ENCODE data around the gene TUSC2.
"Not testable (repeated sequence)": the region's sequence is repeated elsewhere in the genome, so short reads cannot be mapped to it uniquely, and the experiment has no call there.

Gene TUSC2

DNA sequence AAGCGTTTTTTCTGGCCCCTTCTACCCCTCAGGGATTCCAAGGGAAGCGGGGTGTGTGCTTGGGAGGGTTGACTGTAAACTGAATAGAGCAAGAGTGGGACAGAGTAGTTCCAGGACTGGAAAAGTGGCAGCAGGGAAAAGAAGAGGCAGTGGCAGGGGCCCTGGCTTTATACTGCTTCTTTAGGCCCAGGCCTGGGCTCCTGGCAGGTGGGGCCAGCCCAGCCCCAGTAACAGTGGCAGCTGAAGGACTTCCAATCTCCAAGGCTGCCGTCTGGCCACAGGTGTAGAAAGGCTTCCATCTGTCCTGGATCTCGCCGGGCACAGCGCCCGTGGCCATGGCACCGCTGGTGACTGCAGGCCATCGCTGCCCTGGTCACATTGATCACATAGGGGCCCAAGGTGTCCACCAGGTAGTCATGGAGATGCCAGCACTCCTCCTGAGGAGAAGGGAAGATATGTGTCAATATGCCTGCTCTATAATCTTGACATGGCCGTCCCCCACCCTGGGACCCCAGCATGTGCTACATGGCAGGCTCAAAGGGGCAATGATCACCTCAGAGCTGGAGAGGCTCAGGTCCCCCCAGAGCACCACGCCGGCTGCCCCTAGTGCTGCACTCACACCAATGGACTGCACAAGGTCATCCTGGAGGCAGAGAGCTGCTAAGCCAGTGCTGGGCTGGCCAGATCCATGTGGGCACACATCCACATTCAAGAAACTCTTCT, 34.8 kb downstream of the TUSC2 start:
- no peak for DNase-seq

DNA sequence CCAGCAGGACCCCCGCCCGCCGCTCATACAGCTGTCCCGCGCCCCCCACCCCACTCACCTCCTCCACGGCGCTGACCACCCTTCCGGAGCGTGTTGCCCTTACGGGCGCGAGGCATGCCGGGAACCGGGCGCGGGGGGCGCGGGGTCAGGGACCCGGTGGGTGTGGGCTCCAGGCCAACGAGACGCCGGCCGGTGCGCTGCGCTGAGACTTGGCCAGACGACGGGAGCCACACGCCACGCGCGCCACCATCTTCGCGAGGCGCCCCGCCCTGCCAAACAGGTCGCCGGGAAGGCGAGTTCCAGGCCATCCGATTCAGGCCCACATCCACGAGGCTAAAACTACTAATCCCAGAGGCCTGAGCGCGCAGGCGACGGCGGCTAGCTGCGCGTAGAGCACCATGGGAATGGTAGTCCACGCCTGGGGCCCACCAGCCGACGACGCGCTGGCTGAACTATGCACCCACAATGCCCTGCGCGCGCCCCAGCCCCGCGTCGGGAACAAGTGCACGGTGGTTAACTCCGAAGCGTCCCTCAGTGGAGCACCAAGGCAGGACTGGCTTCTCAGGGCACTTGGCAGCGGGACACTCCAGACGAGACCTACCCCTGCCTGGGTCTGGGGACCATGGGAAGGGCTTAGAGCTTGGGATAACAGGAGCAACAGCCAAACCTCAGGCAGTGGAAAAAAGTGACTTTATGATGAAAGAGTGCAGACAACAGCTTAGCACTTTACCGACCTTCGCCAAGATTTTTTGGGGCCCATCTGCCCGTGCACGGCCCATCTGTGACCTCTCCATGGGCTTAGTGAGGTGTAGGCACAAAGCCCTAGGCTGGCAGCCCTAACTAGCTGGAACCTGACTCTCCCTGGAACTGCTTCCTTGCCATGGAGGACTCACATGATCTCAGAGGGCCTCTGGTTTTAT, 35.6 kb downstream of the TUSC2 start, which contains the start of gene IFRD2:
Gene IFRD2, minus strand, starts transcription at position 271 of the 920 bp plus-strand sequence. Its CDS starts 155 bp downstream, at position 116.
- peak; percentile 91 to 92 for DNase-seq

DNA sequence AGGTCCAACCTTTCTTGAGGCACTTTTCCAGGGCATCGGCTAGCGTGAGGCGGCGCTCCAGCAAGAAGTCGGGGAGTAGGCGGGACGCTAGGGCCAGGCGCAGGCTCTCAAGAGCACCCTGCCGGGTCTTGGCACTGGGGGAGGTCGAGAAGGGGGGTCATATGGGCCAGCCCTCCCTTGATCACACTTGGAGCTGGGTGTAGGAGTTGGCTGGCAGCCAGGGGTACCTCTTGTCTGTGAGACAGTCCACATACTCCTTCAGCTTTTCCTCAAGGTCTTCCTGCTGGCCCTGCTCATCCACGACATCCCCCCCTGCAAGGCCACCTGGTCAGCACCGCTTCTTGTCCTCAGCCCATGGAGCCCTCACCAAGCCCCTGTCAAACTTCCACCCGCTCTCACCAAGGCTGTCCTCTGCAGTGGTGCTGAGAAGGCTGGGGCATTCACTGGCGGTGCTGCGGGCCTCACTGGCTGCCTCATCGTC, 37.8 kb downstream of the TUSC2 start:
- DNase-seq, result no peak

DNA sequence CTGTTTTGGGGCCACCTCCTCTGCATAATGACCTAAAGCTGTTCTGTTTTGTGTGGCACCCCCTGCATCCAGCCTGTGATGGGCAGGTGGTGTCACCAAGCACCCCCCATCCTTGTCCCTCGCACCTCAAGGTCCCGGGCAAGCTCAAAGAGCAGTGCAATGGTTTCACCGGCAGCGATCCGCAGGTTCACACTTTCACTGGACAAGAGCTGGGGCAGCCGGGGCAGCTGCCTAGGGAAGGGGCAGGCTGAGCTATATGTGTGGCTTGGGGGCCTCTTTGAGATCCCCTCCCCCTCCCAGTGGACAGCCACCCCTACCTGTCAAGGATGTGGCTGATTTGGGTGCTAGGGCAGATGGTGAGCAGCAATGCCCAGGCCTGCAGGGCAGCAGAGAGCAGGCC, 38.9 kb downstream of the TUSC2 start:
- DNase-seq, result no peak

DNA sequence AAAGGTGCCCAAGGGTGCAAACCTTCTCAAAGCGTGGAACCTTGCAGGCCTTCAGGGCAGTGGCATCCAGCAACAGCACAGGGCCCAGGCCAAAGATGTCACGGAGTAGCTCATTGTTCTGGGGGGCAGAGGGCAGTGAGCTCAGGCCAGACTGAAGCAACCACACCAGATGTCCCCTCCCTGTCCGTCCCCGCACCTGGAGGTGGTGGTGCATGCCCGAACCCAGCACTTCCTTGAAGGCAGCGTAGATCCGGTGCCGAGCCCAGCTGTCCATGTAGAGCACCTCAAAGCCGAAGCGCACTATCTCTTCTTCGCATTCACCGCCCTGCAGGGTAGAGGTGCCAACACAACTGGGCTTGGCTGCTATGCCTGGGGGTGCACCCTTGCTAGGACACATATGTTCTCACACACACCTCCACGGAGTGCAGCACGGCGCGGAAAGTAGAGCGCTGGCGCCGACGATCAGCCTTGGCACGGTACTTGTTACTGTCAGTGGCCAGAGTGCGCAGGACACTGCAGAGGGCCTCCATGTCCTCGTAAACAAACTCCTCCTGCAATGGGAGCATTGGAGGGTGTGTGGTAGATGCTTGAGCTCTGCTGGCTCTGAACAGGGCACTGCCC, 39.5 kb downstream of the TUSC2 start:
- DNase-seq, result no peak

DNA sequence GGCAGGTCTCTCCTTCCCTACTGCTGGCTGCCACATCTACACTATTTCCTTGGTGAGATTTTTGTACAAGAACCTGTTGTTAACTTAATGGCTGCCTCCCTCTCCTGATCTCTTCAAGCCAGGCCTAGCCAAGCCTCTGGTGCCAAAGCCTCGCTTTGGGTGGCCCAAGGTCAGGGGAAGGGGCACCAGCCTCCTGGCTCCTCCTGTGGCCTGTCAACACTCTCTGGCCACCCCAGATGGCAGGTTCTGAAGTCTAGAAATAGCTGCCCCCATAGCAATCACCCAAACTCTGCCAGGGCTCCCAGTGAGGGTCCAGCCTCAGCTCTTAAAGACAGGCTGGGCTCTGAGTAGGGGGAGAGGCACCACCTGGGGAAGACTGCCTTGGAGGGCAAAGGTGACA, 40.8 kb downstream of the TUSC2 start:
- DNase-seq, result no peak

DNA sequence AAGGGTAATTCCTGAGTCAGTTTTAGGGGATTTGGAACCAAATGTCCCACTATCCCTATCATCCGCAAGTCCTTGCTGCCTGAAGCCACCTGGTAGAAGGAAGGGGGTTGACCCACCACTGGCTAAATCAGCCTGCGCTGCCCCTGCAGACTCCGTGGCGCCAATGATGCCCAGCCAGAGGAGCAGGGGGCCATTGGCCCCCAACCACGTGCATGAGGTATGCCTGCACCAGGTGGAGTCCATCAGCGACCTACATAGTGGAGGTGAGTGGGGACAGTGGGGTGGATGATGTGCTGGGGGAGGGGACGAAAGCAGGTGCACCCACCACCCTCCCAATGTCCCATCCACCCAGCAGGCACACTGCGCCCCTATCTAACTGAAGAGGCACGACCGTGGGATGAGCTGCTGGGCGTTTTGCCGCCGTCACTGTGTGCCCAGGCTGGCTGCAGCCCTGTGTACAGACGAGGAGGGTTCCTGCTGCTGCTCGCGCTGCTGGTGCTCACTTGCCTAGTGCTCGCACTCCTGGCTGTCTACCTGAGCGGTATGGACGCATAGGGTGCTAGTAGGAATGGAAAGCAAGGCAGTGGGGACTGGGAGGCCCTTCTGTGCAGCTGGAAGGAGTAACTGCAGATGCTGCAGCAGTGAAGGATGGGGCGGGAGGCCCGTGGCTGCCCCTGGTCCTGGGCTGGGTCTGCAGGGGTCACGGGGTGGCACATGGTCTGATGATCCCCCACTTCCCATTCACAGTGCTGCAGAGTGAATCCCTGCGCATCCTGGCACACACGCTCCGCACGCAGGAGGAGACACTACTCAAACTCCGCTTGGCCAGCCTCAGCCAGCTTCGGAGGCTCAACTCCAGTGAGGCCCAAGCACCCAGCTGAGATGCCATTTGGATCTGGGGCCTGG, 41.4 kb downstream of the TUSC2 start:
- no peak for DNase-seq

DNA sequence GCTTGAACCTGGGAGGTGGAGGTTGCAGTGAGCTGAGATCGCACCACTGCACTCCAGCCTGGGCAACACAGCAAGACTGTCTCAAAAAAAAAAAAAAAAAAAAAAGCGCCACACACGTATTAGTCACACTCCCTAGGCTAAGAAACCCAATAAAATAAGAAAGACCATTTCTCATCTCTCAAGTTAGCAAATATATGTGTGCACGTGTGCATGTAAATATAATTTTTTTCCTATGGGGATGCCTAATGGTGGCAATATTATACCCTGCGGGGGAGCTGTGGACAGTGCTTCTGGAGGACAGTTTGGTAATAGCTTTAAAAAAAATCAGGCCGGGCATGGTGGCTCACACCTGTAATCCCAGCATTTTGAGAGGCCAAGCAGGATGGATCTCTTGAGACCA, 43.9 kb downstream of the TUSC2 start:
- not testable (repeated sequence) for DNase-seq

DNA sequence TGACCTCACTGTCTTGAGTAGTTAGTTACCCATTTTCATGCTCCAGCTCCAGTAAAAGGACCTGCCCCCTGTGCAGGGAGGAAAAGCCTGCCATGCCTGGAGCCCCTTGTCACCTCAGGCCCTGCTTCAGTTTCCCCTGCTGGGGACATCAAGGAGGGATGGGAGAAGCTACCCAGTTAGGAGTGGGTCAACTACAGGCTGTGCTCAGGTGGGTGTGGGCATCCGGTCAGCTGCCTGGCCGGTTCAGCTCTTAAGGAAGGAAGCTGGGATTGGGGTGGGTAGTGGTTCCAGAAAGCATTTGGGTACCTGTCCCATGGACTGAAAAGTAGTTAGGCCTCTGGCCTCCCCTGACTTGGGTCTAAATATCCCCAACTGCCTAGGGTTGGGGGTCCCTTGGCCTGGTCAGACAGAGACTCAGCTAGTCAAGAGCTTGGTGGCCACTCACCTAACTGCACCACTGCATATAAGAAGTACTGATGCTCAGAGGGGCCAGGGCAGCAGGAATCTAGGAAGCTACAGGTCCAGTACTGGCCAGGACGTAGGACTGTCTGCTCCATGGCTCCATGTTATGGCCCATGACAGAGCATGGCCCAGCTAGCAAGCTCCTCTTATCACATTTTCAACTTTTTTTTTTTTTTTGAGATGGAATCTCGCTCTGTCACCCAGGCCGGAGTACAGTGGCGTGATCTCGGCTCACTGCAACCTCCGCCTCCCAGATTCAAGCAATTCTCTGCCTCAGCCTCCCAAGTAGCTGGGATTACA, 48.6 kb downstream of the TUSC2 start:
- DNase-seq, result no peak

DNA sequence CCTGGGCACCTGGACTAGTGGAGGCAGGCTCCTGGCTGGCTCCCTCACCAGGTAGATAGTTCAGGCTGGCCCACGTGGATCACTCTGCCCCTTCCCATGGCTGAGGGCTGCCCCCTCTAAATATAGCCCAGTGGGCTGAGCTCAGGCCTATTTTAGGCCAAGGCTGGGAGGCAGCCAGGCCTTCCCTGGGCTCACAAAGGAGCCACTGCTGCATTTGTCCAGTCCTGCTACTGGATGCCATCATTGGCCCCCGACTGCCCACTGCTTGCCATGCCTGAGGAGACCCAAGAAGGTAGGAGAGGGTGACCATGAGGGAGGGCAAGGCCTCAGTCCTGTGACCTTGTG, 49.2 kb downstream of the TUSC2 start, which contains the start of gene LSMEM2:
Gene LSMEM2, plus strand, starts transcription at position 208 of the 345 bp plus-strand sequence. Its CDS starts 27 bp downstream, at position 235.
- no peak for DNase-seq

DNA sequence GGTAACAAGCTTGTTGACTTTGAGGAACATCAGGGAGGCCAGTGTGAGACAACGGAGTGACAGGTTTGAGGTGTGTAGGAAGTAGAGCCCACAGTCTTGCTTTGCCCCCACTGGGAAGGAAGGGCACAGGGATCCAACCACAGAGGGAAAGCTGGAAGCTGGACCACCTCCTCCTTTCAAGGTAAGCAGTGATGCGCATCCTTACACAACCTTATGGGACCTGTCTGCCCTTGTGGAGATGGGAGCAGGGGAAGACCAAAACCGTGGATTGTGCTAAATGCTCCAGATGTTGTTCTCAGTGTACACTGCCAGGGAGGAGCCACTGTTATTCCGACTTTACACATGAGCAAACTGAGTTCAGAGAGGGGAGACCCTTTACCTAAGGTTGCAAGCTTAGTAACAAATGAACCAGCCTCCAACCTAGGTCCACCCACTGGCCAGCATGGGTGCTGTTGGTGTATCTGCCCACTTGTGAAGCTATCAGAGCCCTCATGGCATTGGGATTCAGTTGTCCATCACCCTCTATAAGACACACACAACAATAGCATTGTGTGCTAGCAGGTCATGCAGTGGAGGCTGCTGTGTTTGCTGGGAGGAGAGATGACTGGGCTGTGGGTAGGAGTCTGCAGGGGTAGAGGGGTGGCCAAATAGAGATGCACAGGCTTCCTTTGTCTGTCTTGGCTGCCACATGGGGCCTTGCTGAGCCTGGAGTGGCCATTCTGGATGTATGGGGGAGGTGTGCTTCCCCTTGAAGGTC, 49.7 kb downstream of the TUSC2 start:
- no peak for DNase-seq

DNA sequence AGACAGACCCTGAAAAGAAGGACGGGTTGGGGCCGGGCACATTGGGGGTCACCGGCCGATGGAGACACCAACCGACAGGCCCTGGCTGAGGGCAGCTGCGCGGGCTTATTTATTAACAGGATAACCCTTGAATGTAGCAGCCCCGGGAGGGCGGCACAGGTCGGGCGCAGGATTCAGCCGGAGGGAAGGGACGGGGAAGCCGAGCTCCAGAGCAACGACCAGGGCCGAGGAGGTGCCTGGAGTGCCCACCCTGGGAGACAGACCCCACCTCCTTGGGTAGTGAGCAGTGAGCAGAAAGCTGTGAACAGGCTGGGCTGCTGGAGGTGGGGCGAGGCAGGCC, 51.3 kb downstream of the TUSC2 start:
- no peak for DNase-seq

DNA sequence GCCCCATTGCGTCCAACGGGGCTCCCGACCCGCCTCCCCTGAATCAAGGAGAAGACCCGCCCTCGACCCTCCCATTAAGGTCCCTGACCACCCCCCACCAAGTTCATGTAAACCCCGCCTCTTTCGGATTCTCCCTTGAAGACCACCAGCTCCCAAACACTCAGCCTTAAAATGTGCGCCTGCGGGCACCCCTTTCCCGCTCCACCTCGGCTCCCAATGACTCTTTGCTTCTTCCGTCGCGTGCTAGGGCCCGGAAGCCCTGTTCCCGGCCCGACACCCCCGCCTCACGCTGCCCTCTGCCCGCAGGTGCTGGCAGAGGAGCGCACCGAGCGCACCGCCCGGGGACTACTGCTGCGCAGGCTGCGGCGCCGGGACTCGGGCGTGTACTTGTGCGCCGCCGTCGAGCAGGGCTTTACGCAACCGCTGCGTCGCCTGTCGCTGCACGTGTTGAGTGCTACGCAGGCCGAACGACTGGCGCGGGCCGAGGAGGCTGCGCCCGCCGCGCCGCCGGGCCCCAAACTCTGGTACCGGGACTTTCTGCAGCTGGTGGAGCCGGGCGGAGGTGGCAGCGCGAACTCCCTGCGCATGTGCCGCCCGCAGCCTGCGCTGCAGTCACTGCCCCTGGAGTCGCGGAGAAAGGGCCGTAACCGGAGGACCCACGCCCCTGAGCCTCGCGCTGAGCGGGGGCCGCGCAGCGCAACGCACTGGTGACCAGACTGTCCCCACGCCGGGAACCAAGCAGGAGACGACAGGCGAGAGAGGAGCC, 51.8 kb downstream of the TUSC2 start:
- peak; percentile 14 to 17 for DNase-seq

DNA sequence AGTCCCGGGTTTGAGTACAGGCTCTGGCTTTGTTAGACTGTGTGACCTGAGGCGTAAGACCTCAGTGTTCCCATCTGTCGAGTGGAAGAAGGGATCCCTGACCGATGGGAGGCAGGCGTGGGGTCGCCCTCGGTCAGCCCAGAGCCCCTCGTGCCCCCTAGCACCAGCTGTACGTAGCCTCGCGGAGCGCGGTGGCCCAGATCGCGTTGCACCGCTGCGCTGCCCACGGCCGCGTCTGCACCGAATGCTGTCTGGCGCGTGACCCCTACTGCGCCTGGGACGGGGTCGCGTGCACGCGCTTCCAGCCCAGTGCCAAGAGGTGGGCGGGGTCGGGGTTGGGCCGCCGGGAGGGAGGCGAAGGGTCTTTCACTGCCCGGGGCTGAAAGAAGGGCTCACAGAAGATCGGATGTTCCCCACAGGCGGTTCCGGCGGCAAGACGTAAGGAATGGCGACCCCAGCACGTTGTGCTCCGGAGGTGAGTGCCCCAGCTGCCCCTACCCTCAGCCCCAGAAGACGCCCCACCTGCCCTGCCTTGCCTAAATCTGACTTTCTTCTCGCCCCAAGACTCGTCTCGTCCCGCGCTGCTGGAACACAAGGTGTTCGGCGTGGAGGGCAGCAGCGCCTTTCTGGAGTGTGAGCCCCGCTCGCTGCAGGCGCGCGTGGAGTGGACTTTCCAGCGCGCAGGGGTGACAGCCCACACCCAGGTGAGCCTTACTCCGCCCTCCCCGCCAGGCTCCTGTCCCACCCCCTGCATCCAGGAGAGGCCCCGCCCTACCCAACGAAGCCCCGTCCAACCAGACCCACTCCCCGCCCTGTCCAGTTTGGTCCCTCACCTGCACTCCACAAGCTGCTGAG, 52.7 kb downstream of the TUSC2 start:
- DNase-seq, result no peak
